GM19025 (cell line): ENCODE data around the gene ARL2BP.

Experiments used
- ATAC-seq: cut with Tn5 transposase; IDR thresholded peaks from one replicate; pipeline ENCODE4 v1.9.1; 2021; ENCODE audit warnings: mild to moderate bottlenecking, low read depth, moderate library complexity; ENCODE audit not compliant: unreplicated experiment

ARL2BP gene

GRCh38 chr16:57279780-57280638, 35.0 kb downstream of the ARL2BP start:
- ATAC-seq = no peak

- ATAC-seq = no peak
These were observed 36.7 kb downstream of the ARL2BP start for GRCh38 chr16:57281791-57282190.

- ATAC-seq = no peak
These were observed 37.6 kb downstream of the ARL2BP start for GRCh38 chr16:57282510-57283213.

- no peak for ATAC-seq
These were observed 38.3 kb downstream of the ARL2BP start for GRCh38 chr16:57283214-57283958.

GRCh38 chr16:57283959-57284208, 38.8 kb downstream of the ARL2BP start:
- no peak for ATAC-seq

- peak; percentile 51 for ATAC-seq
These were observed 39.3 kb downstream of the ARL2BP start, which contains the start of gene PLLP for GRCh38 chr16:57284209-57284951. Gene PLLP, minus strand, starts transcription at chr16:57284672. Its CDS starts 132 bp downstream, at chr16:57284540.

GRCh38 chr16:57284952-57285363, 39.9 kb downstream of the ARL2BP start:
- ATAC-seq = no peak

- no peak for ATAC-seq
These were observed 40.3 kb downstream of the ARL2BP start for GRCh38 chr16:57285379-57285778.

- no peak for ATAC-seq
These were observed 44.6 kb downstream of the ARL2BP start for GRCh38 chr16:57289391-57290257.

- no peak for ATAC-seq
These were observed 52.8 kb downstream of the ARL2BP start for GRCh38 chr16:57297856-57298255.

- peak; percentile 5 for ATAC-seq
These were observed 54.1 kb downstream of the ARL2BP start for GRCh38 chr16:57299009-57299718.

- ATAC-seq = peak; percentile 41
These were observed 54.8 kb downstream of the ARL2BP start for GRCh38 chr16:57299719-57300386.

GRCh38 chr16:57300387-57301125, 55.5 kb downstream of the ARL2BP start:
- peak; percentile 76 for ATAC-seq

- ATAC-seq = no peak
These were observed 56.2 kb downstream of the ARL2BP start for GRCh38 chr16:57301126-57301817.
